ENCODE data around the gene SOCS1.

- TF ChIP-seq EZH2phosphoT487 (IDR thresholded peaks at IDR 0.05; ENCODE audit: borderline replicate concordance): no peak
- TF ChIP-seq, protein P1, sequence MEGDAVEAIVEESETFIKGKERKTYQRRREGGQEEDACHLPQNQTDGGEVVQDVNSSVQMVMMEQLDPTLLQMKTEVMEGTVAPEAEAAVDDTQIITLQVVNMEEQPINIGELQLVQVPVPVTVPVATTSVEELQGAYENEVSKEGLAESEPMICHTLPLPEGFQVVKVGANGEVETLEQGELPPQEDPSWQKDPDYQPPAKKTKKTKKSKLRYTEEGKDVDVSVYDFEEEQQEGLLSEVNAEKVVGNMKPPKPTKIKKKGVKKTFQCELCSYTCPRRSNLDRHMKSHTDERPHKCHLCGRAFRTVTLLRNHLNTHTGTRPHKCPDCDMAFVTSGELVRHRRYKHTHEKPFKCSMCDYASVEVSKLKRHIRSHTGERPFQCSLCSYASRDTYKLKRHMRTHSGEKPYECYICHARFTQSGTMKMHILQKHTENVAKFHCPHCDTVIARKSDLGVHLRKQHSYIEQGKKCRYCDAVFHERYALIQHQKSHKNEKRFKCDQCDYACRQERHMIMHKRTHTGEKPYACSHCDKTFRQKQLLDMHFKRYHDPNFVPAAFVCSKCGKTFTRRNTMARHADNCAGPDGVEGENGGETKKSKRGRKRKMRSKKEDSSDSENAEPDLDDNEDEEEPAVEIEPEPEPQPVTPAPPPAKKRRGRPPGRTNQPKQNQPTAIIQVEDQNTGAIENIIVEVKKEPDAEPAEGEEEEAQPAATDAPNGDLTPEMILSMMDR (conservative IDR thresholded peaks at IDR 0.05; ENCODE audit: low read length): no peak
Observed at GRCh38 chr16:11248133-11248532, 7.9 kb downstream of the SOCS1 start.

Measured in Loucy (cell line).